Body of pancreas (tissue), 4 donors: ENCODE results near the gene BMP6.

Experiments used
- POLR2A ChIP-seq, 3 donors: fragments of 450-650 bp; IDR thresholded peaks; one replicate each; pipeline ENCODE4 v1.6.1; 2016; ENCODE audit warnings: antibody characterized with exemption in 3 of 3, mild to moderate bottlenecking in 2 of 3
- TF ChIP-seq, protein P1 (sequence below), 7 experiments: fragments of 450-650 bp in 4 of 7; fragments of 200-600 bp in 3 of 7; sonication (generic) in 3 of 7; IDR thresholded peaks; one replicate each; pipeline ENCODE4 v1.5.1; 2016 to 2019; ENCODE audit warnings: antibody characterized with exemption in 7 of 7

DNA sequence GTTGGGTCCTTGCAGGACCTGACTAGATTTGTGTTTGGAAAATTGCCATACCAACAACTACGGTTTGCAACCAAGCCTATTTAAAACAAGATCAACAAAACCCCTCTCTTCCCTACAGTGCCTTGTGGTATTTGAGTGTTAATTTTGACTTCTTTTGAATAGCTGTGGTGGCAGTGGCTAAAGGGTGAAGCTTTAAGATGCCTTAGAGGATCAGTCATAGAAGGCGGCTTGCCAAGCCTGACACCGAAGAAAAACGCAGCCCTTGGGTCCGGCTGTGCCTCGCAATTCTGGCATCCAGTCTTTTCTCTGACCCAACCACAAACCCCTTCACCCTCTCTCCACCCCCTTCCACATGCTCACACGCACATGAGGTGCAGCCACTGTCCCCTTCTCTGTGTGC is 32.6 kb downstream of the BMP6 start:
- TF ChIP-seq, protein P1, sequence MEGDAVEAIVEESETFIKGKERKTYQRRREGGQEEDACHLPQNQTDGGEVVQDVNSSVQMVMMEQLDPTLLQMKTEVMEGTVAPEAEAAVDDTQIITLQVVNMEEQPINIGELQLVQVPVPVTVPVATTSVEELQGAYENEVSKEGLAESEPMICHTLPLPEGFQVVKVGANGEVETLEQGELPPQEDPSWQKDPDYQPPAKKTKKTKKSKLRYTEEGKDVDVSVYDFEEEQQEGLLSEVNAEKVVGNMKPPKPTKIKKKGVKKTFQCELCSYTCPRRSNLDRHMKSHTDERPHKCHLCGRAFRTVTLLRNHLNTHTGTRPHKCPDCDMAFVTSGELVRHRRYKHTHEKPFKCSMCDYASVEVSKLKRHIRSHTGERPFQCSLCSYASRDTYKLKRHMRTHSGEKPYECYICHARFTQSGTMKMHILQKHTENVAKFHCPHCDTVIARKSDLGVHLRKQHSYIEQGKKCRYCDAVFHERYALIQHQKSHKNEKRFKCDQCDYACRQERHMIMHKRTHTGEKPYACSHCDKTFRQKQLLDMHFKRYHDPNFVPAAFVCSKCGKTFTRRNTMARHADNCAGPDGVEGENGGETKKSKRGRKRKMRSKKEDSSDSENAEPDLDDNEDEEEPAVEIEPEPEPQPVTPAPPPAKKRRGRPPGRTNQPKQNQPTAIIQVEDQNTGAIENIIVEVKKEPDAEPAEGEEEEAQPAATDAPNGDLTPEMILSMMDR (IDR thresholded peaks at IDR 0.05): no peak
- TF ChIP-seq POLR2A (IDR thresholded peaks at IDR 0.05): no peak
